GM21619 (cell line): Measurements from ENCODE around the gene TMEM51.

Experiments
- ATAC-seq: cut with Tn5 transposase; IDR thresholded peaks from one replicate; pipeline ENCODE4 v1.9.1; 2021; ENCODE audit not compliant: unreplicated experiment

The TMEM51 gene

DNA sequence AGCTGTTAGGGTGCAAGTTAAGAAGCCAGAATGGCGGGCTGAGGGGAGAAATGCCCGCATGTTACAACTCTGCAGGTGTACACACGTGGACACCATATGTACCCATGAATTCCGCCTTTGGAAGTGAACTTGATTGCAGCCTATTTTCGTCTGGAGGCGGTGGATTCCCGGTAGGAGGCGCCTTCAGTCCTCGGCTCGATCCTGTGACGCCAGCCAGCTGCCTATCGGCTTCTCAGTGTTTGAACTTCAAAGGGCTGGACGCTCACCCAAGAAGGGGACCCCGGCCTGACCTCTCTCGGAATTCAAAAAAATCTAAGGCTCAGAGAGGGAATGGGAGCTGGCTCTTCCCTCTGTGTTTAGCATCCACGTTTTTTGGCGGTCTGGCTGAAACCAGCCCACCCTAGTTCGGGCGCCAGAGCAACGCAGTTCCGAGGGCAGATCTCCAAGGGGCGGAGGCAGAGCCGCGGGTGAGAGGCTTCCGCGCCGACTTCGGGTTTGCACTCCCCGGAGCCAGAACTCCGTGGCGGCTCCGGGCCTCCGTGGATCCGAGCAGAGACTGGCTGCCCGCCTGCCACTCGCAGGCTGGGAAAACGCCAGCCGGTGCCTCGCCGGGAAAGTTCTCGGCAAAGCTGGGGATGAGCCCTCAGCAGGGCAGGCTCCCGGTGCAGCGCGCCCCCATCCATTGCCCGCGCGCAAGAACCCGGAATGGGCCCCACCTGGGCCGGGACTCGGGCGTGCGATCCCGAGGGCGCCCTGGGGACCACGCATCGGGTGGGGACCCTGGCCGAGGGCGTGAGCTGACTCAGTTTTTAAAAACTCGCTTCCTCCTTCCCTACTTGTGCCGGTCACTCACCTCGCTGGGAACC is 996 bp upstream of the TMEM51 start:
- ATAC-seq: no peak

DNA sequence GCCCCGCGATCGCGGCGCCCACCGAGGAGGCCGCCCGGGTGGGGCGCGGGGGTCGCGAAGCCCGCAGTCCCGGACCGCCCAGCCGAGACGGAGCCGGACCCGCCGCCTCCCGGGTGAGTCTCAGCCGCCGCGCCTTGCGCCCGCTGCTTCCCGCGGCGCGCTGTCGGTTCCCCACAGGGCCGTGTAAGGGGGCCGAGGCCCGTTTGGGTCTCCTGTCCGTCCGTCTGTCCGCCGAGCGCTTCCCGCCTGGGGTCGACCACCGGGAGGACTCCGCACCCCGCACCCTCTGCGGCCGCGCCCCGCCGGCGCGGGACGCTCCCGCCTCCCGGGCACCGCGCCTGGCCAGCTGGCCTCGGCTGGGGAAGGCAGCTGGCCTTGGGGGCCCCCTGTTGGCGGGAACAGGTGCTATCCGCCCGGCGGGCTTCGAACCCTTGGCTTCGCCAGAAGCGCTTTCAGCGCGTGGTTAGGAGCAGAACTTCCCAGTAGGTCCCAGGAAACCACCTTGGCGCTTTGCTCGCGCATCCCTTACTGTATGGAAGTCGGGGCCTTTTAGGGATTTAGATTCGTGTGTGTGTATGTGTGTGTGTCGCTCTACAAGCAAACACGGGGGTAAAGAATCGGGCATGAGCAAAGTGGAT is 414 bp downstream of the TMEM51 start:
- ATAC-seq: no peak

- ATAC-seq: no peak
Observed at GRCh38 chr1:15154480-15155036, 1.0 kb downstream of the TMEM51 start.

DNA sequence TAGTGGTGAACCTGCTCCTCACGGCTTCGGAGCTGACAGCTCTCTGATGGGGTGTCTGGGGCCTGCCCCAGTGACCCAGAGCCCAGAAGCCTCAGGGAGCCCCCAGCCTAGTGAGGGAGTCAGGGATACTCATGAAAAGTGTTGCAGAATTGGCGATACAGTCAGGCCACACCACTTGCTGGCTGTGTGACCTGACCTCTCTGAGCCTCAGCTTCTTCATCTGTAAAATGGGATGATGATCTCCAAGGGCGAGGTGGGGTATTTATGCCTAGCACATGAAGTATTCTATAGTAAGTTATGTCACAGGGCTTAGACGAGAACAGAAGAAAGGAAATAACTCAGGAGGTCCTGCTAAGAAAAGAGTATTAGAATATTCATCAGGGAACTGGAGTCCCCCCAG is 1.6 kb downstream of the TMEM51 start:
- no peak for ATAC-seq

- ATAC-seq: no peak
Observed at GRCh38 chr1:15155888-15156741, 2.6 kb downstream of the TMEM51 start.

GRCh38 chr1:15156807-15157380 is 3.3 kb downstream of the TMEM51 start:
- no peak for ATAC-seq

GRCh38 chr1:15157524-15158399 is 4.2 kb downstream of the TMEM51 start:
- no peak for ATAC-seq

DNA sequence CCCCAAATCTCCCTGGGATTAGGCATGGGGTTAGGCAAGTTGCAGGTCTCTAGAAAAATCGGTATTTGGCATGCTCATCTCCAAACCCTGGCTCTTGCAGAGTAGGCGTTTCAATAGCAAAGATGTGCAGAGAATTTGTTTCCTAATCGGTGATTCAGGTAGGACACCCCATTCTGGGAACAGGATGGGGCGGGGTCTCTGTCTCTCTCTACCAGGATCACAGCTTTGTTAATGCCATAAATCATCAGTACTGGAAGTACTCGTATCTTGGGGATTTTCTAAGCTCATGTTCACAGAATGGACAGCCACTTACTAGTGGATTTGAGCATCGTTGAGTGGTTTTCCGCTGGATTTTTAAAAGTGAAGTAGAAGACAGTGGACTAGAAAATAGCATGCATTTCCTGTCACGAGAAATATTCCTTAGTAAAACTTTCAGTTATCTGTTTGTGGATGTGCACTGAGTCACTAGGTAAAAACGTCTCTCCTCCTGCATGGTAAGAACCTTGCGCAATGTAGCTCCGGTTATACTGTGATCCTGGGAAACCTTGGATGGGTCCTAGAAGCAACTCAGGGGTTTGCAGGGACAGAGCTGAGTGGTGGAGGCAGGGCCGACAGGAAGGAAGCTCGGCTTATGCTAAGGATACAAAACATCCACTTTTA is 5.1 kb downstream of the TMEM51 start:
- ATAC-seq: no peak

GRCh38 chr1:15159166-15159555 is 5.6 kb downstream of the TMEM51 start:
- no peak for ATAC-seq

DNA sequence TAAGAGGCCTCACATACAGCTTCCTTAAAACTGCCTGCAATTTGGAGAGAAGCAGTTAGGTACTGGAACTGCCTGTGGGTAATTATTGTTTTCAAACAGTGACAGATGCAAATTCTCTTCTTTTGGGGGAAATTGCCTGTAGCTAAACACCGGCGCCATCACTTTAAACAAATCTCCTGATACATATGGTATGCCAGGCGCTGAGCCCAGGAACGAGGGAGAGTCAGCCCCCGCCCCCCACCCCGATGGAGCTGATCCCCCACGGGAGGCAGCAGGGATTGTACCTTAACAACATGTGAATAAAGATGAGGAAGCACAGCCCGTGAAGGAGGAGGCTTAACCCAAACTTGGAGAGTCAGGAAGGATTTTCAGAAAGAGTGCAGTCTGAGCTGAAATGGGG is 7.1 kb downstream of the TMEM51 start:
- no peak for ATAC-seq

GRCh38 chr1:15167386-15167785 is 13.8 kb downstream of the TMEM51 start:
- ATAC-seq: no peak

- ATAC-seq: no peak
Observed at GRCh38 chr1:15168479-15168878, 14.9 kb downstream of the TMEM51 start.

GRCh38 chr1:15170071-15170470 is 16.5 kb downstream of the TMEM51 start:
- no peak for ATAC-seq

DNA sequence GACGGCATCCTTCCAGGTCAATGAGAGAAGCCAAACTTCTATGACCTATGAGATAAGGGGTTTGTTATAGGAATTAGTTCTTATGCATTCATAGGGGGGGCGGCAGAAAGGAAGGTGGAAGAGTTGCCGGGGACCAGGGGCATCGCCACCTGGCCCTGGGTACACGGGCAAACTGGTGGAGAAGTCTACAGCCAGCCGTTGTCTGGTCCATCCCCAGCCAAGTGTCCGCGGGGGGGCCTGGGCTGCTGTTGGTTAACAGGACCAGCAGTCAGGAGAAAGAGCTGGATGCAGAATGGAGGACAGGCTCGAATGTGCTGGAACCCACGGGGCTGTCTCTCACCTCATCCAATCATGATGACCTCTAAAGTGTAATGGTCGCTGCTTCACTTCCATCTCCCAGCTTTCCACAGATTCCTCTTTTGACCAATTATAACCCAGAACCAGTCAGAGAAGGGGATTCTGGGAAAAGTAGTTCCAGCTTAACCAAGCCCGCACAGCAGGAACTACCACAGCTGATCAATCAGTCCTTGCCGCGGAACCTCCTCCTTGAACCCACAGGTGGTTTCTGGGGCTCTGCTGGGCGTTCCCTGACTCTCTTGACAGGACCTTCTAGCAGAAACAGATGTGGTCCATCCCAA is 17.8 kb downstream of the TMEM51 start:
- no peak for ATAC-seq

- ATAC-seq: no peak
Observed at GRCh38 chr1:15172405-15173259, 19.1 kb downstream of the TMEM51 start.

DNA sequence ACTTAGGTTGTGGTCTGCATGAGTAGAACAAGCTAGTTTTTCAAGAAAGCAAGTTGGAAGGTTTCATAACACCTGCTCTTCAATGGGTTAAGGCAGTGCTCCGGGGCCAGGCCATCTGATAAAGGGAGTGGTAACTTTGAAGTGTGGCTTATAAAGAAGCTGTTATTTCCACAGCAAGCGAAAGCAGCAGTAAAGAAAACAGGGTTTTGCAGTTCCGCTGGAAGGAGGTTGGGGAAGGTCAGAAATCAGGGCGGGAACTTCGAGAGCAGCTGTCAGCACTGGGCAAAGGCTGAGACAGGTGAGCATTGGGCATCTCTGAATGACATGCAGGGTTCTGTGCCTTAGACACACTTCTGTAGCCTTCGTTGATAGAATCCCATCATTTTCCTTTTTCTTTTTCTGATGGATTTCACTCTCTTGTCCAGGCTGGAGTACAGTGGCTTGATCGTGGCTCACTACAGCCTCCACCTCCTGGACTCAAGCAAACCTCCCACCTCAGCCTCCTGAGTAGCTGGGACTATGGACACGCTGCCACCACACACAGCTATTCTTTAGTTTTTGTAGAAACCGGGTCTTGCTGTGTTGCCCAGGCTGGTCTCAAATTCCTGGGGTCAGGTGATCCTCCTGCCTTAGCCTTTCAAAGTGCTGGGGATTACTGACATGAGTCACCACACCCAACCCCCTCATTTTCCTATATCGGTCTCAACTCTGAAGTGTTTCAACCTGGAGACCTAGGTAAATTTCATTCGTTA is 20.5 kb downstream of the TMEM51 start:
- ATAC-seq: no peak

DNA sequence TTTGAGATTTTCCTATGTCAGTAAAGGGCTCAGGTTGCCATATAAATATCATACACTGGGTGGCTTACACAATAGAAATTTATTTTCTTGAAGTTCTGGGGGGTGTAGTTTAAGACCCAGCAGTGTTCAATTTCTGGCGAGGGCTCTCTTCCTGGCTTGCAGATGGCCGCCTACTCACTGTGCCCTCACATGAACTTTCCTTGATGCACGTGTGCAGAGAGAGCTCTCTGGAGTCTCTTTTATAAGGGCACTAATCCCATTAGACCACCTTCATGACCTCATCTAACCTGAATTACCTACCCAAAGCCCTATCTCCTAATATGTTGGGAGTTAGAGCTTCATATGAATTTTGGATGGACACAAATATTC is 21.1 kb downstream of the TMEM51 start:
- no peak for ATAC-seq
